HG02885 (cell line): ENCODE results near the gene DEFB128.
"Not testable (repeated sequence)": the region's sequence is repeated elsewhere in the genome, so short reads cannot be mapped to it uniquely, and the experiment has no call there.

ENCODE experiments used
- ATAC-seq: cut with Tn5 transposase; IDR thresholded peaks from one replicate; pipeline ENCODE4 v1.9.1; 2021; ENCODE audit warnings: mild to moderate bottlenecking; ENCODE audit not compliant: unreplicated experiment, poor library complexity

DEFB128 gene

DNA sequence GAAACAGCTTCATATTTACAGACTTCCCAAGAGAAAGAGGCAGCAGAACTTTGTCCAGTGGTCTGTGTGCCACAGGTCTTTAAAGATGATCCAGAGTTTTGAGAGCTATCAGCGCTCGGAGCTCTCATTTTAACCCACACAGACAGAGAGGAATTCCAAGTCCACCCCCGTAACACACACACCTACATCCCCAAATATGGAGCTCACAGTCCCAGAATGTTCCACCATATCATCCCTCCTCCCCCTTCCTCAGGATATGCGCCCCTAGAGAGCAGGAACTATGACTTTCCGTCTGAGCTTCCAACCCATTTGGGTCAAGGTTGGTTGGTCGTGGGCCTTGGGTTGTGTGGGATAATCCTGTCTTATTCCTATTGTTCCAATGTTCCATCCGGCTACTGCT is at the start of gene DEFB128:
Gene DEFB128 (minus strand): TSS at position 101 of the 400 bp plus-strand sequence. CDS start 88 bp downstream, at position 13.
- ATAC-seq = no peak

DNA sequence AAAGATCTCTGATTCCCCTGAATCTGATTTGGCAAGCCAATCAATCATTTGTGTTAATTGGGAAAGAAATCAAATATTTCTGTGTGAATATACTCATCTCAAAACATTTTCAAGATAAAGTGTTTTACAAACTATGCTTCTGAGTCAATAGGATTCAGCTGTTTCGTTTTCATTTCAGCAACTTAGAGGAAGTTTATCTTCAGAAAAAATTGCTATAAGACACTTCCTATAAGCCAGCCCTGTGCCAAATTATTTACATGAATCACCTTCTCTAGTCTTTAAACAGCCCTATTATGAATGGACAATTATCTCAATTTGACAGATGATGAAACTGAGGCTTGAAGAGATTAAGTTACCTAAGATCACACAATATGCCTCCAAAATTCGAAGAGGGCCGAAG is 48.4 kb upstream of the DEFB128 start:
- peak; percentile 62 for ATAC-seq

DNA sequence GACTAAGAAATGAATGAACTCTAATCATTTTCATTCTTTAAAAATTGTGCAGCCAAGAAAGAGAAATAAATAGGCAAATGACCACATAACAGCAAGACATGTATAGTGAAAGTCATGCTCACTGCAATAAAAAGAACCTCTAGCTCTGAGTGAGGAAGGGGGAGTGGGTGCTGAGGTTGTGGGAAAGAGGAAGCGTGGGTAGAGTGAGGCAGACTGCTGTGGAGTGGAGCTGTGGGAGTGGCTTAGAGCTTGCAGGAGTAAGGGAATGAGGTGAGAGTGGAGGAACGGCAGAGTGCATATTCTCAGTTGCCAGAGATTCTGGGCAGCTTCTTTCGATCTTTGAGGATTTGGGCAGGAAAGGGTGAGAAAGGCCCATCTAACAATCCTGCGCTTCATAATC is 48.0 kb upstream of the DEFB128 start:
- peak; percentile 70 for ATAC-seq

DNA sequence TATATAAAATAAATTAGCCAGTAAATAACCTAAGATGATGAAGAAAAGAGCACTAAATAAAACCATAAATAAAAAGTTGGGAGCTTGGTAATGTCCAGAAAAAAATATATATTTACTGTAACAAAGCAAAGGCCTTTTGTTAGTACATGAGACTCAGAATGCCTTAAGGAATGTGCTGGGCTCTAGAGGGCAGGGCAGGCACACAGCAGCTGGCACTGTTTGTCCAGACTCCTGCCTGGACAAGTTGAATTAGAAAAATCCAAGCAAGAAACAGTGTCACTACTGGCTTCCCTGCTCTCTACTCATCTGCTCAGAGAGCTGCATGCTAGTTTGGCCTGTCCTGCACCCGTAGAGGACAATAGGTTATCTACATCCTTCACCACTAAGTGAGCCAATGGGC is 46.4 kb upstream of the DEFB128 start:
- no peak for ATAC-seq

DNA sequence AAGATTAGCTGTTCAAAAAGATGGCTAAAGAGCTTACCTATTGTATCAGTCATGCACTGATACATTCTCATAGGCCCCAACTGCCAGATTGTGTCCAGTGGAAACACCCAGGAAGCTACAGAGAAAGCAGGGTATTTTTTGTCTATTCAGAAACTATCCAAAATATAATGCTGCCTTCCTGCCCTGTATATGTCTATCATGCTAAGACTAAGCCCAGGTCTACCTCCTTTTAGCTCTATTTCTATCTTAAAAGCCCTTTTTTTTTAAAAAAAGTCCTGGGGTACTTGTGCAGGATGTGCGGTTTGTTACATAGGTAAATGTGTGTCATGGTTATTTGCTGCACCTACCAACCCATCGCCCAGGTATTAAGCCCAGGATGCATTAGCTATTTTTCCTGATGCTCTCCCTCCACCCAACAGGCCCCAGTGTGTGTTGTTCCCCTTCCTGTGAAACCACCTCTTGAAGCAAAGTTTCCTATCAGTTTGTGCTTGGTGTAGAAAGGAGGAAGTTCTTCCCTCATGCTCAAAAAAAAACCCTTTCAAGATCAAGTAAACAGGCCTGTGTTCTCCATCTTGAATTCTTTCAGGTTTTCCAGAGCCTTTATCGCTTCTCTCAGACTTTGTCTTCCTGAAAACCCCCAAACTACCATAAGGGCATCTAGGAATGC is 38.1 kb upstream of the DEFB128 start:
- ATAC-seq = no peak

DNA sequence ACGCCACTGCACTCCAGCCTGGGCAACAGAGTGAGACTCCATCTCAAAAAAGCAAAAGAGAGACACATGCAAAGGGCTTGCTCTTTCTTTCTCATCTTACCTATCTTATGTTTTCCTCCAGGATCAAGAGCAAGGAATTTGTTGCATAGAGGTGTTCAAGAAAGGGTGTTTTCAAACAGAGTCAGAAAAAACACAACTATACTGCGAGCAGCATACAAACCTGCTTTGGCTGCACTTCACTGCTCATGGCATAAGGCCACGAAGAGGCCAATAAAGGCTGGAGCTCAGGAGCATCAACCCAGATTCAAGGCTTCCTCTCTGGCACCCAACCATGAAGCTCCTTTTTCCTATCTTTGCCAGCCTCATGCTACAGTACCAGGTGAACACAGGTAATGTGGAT is 37.4 kb upstream of the DEFB128 start, which contains the start of gene DEFB129:
Gene DEFB129 (plus strand): TSS at position 301 of the 400 bp plus-strand sequence. CDS start 31 bp downstream, at position 332.
- no peak for ATAC-seq

DNA sequence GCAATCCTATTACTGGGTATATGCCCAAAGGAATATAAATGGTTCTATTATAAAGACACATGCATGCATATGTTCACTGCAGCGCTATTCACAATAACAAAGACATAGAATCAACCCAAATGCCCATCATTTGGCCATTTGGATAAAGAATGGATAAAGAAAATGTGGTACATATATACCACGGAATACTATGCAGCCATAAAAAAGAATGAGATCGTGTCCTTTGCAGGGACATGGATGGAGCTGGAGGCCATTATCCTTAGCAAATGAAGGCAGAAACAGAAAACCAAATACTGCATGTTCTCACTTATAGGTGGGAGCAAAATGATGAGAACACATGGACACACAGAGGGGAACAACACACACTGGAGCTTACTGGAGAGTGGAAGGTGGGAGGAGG is 36.4 kb upstream of the DEFB128 start:
- ATAC-seq = not testable (repeated sequence)

DNA sequence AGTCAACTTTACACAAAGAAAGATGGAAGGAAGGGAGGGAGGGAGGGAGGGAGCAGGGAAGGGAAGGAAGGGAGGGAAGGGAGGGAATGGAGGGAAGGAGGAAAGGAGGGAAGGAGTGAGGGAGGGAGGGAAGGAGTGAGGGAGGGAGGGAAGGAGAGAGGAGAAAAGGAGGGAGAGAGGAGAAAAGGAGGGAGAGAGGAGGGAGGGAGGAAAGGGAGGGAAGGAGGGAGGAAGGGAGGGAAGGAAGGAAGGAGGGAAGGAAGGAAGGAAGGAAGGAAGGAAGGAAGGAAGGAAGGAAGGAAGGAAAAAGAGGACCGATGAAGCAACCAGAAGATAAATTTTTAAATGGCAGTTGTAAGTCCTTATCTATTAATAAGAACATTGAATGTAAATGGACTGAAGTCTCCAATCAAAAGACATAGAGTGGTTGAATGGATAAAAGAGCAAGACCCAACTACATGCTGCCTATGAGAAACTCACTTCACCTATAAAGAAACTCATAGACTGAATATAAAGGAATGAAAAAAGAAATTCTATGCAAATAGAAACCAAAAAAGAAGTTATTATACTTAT is 31.8 kb upstream of the DEFB128 start:
- no peak for ATAC-seq

DNA sequence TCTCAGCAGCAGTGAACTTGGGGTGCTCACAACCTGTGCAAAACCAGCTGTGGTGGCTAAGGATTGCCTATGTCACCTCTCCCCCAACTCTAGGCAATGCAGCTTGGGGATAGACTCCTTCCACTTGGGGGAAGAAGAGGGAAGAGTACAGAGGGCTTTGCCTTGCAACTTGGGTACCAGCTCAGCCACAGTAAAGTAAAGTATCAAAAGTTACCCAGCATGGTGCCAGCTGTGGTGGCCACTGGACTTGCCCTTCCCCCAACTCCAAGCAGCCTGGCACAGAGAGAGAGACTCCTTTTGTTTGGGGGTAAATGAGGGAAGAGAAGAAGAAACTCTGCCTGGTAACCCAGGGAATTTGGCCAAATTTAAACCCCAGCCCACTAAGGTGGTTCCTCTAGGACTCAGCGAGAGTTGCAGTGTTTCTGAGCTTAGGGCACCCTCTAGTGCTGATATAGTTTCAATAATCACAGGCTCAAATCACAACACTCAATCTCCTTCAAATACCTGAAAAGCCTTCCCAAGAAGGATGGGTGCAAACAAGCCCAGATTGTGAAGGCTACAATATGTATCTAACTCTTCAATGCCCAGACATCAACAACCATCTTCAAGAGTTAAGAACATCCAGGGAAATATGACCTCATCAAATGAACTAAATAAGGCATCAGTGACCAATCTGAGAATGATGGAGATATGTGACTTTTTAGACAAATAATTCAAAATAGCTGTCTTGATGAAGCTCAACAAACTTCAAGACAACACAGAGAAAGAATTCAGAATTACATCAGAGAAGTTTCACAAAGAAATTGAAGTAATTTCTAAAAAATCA is 30.0 kb upstream of the DEFB128 start:
- no peak for ATAC-seq

DNA sequence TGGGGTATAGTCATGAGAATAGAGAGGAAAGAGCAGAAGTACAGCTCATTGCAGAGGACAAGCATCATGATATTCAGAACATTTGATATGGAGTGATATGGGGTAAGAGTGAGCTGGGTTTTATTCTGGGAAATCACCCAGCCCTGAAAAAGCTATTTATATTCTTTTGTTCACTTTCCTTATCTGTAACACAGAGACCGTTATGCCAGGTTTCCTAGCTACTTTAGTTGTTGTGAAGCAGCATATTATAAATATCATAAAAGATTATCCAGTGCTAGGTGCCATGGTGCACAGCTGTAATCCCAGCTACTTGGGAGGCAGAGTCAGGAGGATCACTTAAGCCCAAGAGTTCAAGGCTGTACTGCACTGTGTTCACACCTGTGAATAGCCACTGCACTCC is 27.8 kb upstream of the DEFB128 start:
- no peak for ATAC-seq

DNA sequence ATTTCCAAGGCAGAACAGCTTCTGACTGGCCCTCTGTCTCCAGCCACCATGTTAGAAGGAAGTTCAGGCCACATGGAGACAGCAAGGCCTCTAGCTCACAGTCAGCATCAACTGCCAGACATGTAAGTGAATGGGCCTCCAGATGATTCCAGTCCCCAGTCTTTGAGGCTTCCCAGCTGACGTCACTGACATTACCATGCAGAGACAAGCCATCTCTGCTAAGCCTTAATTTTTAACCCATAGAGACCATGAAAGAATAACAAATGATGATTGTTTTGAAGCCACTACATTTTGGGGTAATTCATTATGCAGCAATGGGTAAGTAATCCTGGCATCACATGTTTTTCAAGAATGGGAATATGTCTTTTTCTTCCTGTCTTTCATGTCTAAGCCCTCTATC is 26.3 kb upstream of the DEFB128 start:
- no peak for ATAC-seq

DNA sequence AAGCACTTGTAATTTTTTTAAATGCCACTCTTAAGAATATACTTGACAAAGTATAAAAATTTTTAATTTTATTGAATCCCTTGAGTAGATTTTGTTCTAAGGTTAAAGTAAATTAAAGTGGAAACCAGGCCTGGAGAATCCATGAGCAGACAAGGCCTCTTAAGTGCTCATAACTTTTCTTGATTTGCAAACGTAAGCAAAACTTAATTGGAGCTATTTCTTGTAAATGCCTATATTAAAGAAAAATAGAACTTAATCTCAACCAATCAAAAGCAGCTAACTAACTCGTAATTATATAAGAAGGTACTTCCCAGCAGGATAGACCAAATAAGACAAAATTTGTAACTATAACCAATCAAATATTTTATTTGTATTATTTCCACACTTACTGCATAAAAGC is 24.9 kb upstream of the DEFB128 start:
- ATAC-seq = no peak

DNA sequence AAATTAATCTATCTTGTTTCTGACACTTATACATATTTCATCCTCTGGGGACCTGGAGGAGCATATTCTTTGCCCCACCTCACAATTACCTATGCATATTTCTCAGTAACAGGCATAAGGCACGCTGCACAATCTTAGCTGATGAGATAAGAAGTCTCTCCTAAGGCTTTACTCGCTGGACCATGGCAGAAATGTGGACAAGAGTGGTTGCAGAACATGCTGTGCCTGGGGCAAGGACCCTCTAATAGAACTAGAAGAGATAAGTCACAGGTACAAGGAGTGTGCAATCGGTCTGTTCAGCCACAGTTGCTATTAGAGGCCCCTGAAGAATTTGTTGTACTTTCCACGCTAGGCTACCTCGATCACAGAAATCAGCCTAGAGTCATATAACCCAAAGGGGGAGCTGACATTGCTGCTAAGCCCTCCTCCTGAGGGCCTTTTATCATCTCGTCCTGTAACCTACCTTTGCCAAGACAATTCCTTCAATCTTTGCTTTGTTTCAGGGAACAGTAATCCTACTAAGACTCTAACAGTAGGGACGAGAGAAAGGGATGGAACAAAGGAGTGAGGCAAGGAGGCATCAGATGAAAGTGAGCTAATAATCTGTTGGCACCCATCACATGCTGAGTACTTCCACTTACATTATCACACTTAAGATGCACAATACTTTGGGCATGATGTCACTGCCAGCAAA is 21.4 kb upstream of the DEFB128 start:
- no peak for ATAC-seq

DNA sequence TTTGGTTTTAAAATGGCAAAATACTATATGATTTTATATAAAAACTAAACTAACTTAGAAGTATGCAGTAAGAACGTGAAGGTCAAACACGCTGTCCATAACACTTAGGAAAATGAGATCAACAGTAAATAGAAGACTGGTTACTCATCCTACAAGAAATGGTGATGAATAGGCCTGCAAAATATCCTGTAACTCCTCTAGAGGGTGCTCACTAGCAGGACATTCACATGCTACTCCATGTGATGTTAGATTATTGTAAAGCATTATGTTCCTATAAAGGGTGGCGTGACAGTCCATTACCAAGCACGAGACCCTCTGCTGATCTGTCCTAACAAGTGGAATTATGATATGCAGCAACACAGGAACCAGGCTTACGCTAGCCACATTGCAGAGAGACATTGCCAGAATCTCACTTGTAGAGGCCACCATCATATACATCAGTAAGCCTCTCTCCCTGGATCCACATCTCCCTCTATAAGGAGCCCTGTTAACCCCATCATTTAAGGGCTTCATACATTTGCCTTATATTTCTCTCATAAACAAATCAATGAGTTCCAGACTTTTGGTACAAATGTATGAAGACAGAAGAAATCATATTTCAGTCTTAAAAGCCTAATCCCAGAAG is 19.5 kb upstream of the DEFB128 start:
- peak; percentile 66 for ATAC-seq

DNA sequence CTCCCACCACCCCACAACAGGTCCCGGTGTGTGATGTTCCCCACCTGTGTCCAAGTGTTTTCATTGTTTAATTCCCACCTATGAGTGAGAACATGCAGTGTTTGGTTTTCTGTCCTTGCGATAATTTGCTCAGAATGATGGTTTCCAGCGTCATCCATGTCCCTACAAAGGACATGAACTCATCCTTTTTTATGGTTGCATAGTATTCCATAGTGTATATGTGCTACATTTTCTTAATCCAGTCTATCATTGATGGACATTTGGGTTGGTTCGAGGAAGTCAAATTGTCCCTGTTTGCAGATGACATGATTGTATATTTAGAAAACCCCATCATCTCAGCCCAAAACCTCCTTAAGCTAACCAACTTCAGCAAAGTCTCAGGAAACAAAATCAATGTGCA is 14.1 kb upstream of the DEFB128 start:
- ATAC-seq = not testable (repeated sequence)

DNA sequence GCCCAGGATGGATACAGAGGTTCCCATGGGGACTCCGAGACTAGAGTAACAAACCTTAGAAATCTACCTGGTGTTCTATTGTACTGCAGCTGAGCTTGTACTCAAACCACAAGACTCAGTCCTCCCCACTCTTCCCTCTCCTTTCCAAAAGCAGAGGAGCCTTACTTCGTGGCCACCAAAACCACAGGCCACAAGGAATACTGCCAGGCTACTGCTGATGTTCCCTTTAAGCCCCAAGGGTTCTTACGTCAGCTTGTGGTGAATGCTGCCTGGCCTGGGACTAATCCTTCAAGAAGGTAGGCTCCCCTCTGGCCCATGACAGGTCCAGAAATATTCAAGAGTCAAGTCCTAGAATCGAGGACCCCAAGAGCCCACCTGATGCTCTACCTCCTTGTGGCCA is 10.5 kb upstream of the DEFB128 start:
- ATAC-seq = no peak

DNA sequence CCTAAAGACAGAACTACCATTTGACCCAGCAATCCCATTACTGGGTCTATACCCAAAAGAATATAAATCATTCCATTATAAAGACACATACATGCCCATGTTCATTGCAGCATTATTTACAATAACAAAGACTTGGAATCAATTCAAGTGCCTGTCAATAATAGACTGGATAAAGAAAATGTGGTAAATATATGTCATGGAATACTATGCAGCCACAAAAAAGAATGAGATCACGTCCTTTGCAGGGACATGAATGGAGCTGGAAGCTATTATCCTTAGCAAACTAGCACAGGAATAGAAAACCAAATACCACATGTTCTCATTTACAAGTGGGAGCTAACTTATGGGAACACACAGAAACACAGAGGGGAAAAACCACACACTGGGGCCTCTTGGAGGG is 8.7 kb upstream of the DEFB128 start:
- no peak for ATAC-seq

DNA sequence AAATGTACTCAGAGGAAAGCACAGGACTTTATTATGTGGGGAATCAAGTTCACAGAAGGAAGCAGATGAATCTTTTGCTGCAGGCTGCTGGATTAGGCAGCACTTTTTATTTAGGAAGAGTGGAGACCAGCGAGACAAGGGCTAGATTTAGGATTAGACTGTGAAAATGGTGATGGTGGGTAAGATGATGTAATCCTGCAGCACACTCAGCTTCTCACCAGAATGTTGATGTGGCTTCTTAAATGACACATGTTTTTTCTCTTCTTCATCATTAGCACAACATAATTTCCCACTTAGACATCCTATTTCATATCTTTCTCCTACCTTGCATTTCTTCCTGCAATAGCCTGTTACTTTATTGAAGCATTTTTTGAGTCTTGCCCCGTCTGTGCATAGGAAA is 1.8 kb downstream of the DEFB128 start:
- ATAC-seq = no peak

DNA sequence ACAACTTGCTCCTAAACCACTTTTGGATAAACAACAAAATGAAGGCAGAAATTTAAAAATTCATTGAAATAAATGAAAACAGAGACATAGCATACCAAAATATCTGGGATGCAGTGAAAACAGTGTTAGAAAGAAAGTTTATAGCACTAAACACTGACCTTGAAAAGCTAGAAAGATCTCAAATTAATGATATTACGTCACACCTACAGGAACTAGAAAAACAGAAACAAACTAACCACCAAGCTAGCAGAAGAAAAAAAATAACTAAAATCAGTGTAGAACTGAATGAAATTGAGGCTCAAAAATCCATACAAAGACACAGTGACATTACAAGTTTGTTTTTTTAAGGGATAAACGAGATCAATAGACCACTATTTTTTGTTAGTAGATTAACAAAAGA is 5.2 kb downstream of the DEFB128 start:
- ATAC-seq = no peak

DNA sequence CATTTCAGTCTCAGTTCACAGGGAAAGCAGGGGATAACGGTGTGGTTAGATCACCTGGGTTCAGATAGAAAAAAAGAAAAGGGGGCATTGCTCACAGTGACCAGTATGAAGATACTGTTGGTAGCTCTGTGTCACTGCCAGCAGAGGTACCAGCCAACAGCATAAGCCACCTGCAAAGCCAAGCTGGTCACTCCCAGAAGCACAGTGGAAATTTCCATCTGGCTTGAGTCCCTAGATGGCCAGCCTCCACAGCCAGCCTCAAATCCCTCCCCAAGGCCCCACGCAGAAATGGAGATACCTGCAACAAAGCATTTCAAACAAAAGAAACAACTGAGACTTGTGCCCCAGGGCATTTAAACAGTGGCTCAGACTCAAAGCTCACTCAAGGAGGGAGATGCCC is 20.6 kb downstream of the DEFB128 start:
- no peak for ATAC-seq
